GM19240 (cell line): Measurements from ENCODE around the gene CD1B.
"Not testable (repeated sequence)": the region's sequence is repeated elsewhere in the genome, so short reads cannot be mapped to it uniquely, and the experiment has no call there.

Experiments used
- DNase-seq: peaks from one replicate; pipeline ENCODE4 v3.0.0; 2011; ENCODE audit warnings: low spot score; ENCODE audit not compliant: insufficient read length

Gene CD1B

DNA sequence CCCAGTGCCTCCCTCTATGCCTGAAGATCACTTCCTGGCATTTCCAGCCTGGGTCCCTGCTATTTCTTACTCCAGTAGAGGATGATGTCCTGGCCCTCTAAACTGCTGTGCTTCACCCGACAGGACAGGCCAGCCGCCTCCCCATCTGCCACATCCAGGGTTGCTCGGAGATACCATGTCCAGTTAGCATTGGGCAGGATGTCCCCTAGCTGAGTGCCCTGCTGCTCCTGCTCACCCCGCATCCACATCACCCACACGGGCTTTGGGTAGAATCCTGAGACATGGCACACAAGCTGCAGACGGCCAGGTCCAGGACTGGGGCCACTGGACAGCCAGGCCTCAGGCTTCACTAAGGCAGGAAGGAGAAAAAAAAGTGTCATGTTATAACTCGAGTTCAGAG is 2.0 kb downstream of the CD1B start:
- no peak for DNase-seq

DNA sequence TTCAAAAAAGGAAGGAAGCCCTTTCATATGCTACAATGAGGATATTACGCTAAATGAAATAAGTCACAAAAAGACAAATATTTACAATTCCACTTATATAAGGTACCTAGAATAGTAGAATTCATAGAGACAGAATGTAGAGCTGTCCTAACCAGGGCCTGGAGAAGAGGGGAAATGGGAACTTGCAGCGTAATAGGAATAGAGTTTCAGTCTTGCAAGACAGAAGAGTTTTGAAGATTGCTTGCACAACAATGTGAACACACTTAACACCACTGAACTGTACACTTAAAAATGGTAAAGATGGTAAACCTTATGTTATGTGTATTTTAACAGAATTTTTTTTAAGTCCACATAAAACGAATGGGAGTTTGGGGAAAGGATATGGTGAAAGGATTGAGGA is 2.9 kb downstream of the CD1B start:
- DNase-seq = no peak

DNA sequence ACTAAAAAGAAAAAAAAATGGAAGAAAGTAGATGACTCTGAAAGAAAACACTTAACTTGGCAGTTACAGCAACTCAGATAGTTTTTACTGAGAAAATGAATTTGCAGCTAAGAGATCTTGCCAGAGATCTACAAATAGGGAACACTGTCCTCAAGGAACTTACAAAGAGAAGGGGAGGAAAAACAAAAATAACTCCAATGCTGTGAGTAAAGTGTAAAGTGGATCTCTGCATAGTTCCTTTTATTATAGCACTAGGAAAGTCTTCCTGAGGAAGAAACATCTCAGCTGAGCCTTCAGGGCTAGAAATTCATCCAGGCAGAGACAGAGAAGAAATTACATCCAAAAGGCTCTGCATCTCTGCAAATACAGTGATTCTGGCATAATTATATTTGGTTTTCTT is 3.9 kb downstream of the CD1B start:
- no peak for DNase-seq

DNA sequence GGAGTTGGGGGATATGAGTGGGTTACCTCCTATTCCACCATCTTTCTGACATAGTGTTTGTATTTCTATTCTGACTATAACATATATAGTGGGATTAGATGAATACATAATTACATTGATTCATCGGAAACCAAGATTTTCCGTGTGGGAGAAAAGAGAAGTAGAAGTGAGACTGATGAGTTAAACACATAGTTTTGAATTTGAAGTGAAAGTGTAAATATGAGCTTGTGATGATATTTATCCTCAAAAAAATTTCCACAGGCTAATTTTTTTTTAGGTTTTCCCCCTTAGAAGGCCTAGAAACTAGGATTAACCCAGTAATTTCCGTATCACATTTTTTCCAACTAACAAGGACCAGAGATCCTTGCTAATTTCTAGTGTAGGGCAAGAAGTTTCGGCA is 6.9 kb downstream of the CD1B start:
- DNase-seq = no peak

DNA sequence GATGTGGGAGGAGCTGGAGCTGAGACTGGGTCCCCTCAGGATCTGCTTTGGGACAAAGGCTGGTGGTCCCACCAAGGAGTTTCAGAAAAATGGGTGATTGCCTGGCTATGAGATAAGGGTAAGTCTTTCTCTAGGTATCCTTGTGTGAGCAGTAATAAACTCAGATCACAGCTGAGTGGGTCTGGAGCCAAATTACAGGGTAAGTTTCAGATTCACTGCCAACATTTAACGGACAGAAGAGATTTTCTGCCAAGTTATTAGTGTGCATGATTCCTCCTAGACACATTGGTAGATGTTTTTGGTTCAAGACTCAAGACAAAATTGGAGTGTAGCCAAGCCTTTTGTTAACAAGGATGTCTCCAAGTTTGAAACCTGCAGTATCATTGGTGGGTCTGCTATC is 7.5 kb downstream of the CD1B start:
- no peak for DNase-seq

DNA sequence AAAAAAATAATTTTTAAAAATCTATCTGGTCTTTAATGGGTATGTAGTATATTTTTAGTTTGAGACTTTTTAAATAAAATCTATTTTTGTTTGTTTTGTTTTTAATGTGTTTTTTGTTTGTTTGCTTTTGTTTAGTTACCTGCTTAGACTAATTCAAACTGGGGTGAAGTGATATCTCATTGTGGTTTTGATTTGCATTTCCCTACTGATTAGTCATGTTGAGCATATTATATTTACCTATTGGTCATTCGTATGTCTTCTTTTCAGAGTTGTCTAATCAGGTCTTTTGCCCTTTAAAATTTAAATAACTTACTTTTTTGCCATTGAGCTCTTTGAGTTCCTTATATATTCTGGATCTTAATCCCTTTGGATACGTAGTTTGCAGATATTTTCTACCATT is 20.3 kb downstream of the CD1B start:
- no peak for DNase-seq

DNA sequence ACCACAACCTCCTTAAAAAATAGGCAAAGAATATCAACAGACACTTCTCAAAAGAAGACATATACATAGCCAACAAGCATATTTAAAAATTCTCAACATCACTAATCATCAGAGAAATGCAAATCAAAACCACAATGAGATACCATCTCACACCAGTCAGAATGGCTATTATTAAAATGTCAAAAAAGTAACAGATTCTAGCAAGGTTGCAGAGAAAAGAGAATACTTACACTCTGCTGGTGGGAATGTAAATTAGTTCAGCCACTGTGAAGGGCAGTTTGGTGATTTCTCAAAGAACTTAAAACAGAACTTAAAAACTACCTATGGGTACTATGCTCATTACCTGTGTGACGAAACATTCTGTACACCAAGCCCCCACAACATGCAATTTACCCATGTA is 20.7 kb downstream of the CD1B start:
- DNase-seq = no peak

DNA sequence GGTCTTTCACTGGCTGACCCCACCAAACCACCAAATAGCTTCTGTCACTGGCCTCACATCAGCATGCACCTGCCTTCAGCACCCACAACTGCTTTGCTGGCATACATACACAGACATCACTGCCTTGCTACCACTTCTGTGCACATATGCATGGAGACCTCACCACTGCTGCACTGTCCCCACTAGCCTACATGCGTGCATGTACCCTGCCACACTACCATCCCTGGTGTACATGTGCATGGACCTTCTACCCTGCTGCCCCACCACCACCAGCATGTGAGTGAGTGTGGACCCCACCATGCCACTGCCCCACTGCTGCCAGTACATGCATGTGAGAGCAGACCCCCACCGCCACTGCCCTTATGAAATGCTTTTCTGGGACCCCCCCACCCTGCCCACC is 35.5 kb downstream of the CD1B start:
- DNase-seq = no peak

DNA sequence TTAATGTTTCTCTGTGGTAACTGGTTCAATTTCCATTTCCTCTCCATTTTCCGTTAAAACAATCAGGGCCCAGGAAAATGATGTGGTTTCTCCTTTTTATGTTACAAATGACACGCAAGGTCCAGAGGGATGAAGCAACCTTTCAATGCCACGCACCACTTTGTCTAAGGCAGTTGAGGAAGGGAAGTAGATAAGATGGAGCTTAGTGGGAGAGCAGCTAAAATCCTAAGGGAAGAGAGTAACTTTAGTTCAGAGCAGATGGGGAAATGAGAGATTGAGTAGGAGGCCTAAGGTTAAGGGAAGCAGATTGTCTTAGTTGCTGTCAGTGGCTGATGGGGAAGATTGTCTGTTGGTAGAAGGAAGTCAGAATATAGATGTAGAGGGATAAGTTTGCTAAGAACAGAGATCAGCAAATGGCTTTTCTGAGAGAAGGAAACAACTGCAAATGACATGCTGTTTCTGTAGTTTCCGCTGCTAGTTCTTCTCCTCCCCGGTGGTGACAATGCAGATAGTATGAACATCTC is 40.9 kb downstream of the CD1B start:
- no peak for DNase-seq

DNA sequence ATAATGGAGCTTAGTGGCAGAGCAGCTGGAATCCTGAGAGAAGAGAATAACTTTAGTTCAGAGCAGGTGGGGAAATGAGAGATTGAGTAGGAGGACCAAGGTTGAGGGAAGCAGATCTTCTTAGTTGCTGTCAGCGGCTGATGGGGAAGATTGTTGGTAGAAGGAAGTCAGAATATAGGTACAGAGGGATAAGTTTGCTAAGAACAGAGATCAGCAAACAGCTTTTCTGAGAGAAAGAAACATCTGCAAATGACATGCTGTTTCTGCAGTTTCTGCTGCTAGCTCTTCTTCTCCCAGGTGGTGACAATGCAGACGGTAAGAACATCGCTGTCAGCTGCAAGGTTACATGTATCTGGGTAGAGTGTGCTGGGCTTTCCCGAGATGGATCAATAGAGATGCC is 41.5 kb downstream of the CD1B start, which contains the start of gene CD1C:
CD1C (plus strand) TSS at position 113 of the 400 bp plus-strand sequence; CDS start at position 255, 142 bp downstream.
- DNase-seq = no peak

DNA sequence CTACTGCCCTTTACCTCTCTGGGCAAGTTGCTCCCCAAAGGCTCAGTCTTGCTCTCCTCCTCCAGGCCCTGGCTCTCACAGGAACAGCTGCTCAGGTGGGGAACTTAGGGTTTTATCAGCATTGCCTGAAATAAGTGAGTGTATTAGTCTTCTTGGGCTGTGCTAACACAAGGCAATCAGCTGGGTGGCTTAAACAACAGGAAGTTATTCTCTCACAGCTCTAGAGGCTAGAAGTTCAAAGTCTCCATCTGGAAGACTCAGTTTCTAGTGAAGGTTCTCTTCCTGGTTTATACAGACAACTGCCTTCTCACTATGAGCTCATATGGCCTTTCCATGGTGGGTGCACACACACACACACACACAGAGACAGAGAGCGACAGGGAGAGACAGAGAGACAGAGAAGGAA is 44.4 kb downstream of the CD1B start:
- no peak for DNase-seq

DNA sequence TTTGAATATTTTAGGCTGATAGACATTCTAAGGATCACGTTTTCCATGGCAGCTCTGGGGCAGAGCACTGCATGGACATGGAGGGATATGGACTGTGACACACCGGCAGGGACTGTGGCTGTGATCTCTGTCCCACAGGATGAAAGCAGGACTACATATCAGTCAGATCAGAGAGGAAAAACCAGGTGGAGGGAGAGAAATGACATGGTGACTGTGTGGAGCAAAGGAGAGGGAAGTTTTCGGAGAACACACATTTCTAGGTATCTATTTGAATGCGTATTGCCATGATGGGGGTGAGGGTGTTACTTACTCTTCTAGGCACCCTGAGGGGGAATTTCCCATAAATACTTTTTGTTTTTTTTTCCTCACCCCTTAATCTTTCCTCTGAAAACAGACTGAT is 44.8 kb downstream of the CD1B start:
- DNase-seq = no peak

DNA sequence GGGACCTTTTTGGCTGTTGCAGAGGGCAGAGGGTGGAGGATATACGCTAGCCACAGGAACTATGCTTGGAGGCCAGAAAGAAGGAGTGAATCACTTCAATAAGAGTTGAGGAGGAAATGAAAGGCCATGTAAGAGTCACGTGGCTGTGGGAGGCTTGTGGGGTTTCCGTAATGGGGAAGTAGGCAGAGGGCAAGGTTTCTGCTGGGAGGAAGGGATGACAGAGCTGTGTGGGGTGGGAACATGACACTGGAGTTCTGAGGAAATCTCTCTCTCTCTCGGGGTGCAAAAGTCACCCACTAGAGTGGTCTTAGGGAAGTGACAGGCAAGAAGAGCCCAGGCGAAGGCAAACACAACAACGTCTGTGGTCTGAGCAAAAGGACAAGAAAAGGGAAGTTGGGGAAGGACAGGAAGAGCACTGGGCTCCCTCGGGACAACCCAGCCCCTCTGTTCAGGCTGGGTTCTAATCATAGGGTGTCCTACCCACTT is 45.5 kb downstream of the CD1B start:
- no peak for DNase-seq

DNA sequence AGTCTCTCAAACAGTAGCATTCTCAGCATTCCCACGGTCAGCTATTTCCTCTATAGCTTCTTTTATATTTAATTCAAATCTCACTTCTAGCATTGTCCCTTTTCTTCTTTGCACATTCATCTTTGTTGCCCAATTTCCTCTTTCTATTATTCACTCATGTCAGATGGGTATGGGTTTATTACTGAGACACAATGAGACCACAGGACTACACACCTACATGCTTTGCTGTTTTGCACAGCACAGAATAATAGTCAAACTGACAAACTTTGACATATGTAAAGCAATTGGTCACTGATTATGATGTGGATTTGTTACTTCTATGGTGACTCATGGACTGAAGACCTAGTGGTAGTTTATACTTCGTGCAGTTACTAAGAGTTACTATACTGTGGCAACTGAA is 47.4 kb downstream of the CD1B start:
- no peak for DNase-seq

DNA sequence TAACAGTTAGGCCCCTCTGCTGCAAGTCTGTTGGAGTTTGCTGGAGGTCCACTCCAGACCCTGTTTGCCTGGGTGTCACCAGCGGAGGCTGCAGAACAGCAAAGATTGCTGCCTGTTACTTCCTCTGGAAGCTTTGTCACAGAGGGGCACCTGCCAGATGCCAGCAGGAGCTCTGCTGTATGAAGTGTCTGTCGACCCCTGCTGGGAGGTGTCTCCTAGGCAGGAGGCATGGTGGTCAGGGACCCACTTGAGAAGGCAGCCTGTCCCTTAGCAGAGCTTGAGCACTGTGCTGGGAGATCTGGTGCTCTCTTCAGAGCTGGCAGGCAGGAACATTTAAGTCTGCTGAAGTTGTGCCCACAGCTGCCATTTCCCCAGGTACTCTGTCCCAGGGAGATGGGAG is 48.9 kb downstream of the CD1B start:
- not testable (repeated sequence) for DNase-seq
